HepG2 (cell line): Measurements from ENCODE around the gene LRRC45. TPM values are rescaled to one million over a fixed set of nuclear protein-coding genes. Genes with fewer than 3 reads are reported as not detected.

Experiments
- ARID5B ChIP-seq: IDR thresholded peaks from 2 replicates; pipeline ENCODE4 v1.4.0; 2020; ENCODE audit warnings: mild to moderate bottlenecking, missing genetic modification reagents
- ATAD3A ChIP-seq: sonication (generic); formaldehyde crosslinking; IDR thresholded peaks from 2 replicates; pipeline ENCODE4 v1.4.0; 2020; ENCODE audit warnings: missing genetic modification reagents
- MLXIP ChIP-seq: sonication (generic); formaldehyde crosslinking; IDR thresholded peaks from 2 replicates; pipeline ENCODE4 v1.9.0; 2021; ENCODE audit warnings: missing genetic modification reagents, borderline replicate concordance
- PCBP1 ChIP-seq: fragments of 200-400 bp; formaldehyde crosslinking; IDR thresholded peaks from 2 replicates; pipeline ENCODE4 v1.6.1; 2017; ENCODE audit warnings: mild to moderate bottlenecking, low read depth, low read length, borderline replicate concordance
- PRDM4 ChIP-seq: sonication (generic); formaldehyde crosslinking; IDR thresholded peaks from 2 replicates; pipeline ENCODE4 v1.9.0; 2021; ENCODE audit warnings: missing genetic modification reagents, borderline replicate concordance
- SP140L ChIP-seq: sonication (generic); formaldehyde crosslinking; IDR thresholded peaks from 2 replicates; pipeline ENCODE4 v1.4.0; 2020; ENCODE audit warnings: missing genetic modification reagents, borderline replicate concordance
- SRY ChIP-seq: sonication (generic); formaldehyde crosslinking; IDR thresholded peaks from 2 replicates; pipeline ENCODE4 v1.8.0; 2022; ENCODE audit warnings: mild to moderate bottlenecking, missing genetic modification reagents
- ZFYVE20 ChIP-seq: sonication (generic); formaldehyde crosslinking; IDR thresholded peaks from 2 replicates; pipeline ENCODE4 v1.8.0; 2023; ENCODE audit warnings: low read depth, mild to moderate bottlenecking, moderate library complexity, missing genetic modification reagents, borderline replicate concordance
- ZNF468 ChIP-seq: sonication (generic); formaldehyde crosslinking; IDR thresholded peaks from 2 replicates; pipeline ENCODE4 v1.8.0; 2022; ENCODE audit warnings: mild to moderate bottlenecking, moderate library complexity, missing genetic modification reagents
- ZNF550 ChIP-seq: sonication (generic); formaldehyde crosslinking; IDR thresholded peaks from 2 replicates; pipeline ENCODE4 v1.4.0; 2020; ENCODE audit warnings: mild to moderate bottlenecking, missing genetic modification reagents, borderline replicate concordance
- ZNF564 ChIP-seq: sonication (generic); formaldehyde crosslinking; IDR thresholded peaks from 2 replicates; pipeline ENCODE4 v1.8.1; 2023; ENCODE audit warnings: mild to moderate bottlenecking, missing genetic modification reagents
- ZNF644 ChIP-seq: IDR thresholded peaks from 2 replicates; pipeline ENCODE4 v1.6.1; 2016; ENCODE audit warnings: low read depth
- ZNF687 ChIP-seq: sonication (generic); formaldehyde crosslinking; IDR thresholded peaks from 2 replicates; pipeline ENCODE4 v1.5.1; 2020; ENCODE audit warnings: mild to moderate bottlenecking, missing genetic modification reagents, moderate library complexity
- ZNF841 ChIP-seq: sonication (generic); formaldehyde crosslinking; IDR thresholded peaks from 2 replicates; pipeline ENCODE4 v1.8.1; 2023; ENCODE audit warnings: missing genetic modification reagents, borderline replicate concordance
- polyA plus RNA-seq, 8 experiments: library from polyadenylated mRNA; depleted of rRNA in 3 of 8; stranded (reverse) in 7 of 8; unstranded in 1 of 8; fragments of >200 nt; fragmentation: Illumina TruSeq in 4 of 8; extraction: Trizol in 4 of 8; gene quantifications; 2 replicates each; pipeline versions ENCODE4 v1.2.1 to v1.2.3, GENCODE V29; 2011 to 2016; ENCODE audit warnings: low read depth in 4 of 8, missing spikeins in 1 of 8, mixed read lengths in 1 of 8; ENCODE audit not compliant: insufficient read depth in 1 of 8
- total RNA-seq, 5 experiments: library from RNA; depleted of rRNA; stranded (reverse); fragments of >200 nt; fragmentation: Illumina TruSeq; extraction: Trizol; gene quantifications; 2 replicates each; pipeline ENCODE4 v1.2.3, GENCODE V29; 2016; ENCODE audit warnings: low read depth in 1 of 5

The LRRC45 gene
- total and polyA plus RNA-seq, 2 of the 13 experiments (the other 11 are each of a cell fraction or from before 2014, with no cell fraction given): 11.6 to 48.1 TPM

GRCh38 chr17:82000803-82001570 lies 22.1 kb upstream of the LRRC45 start (continued):
- TF ChIP-seq MLXIP (CRISPR knock-in tag) (peak; percentile 98), ATAD3A (no peak), ZFYVE20 (CRISPR knock-in tag) (no peak), ARID5B (peak; percentile 96), ZNF550 (no peak), ZNF644 (no peak), PRDM4 (CRISPR knock-in tag) (no peak), SP140L (CRISPR knock-in tag) (peak; percentile 74; the same call in 1 of the 2 replicates), SRY (no peak; the same call in 1 of the 2 replicates), ZNF564 (CRISPR knock-in tag) (peak; percentile 83), PCBP1 (peak; percentile 86; the same call in 1 of the 2 replicates), ZNF841 (CRISPR knock-in tag) (peak; percentile 85), ZNF687 (CRISPR knock-in tag) (peak; percentile 88), ZNF468 (CRISPR knock-in tag) (0 out of 2 replicates have a peak, but pooled peaks have one; percentile 8)
